Activated T-cell treated with anti-CD3 and anti-CD28 coated beads, Interleukin-2, amount 50 U/mL, for 72 hours (primary cell): Measurements from ENCODE around the gene SYN1. TPM values are rescaled to one million over a fixed set of nuclear protein-coding genes. Genes with fewer than 3 reads are reported as not detected.
"Not testable (repeated sequence)": the region's sequence is repeated elsewhere in the genome, so short reads cannot be mapped to it uniquely, and the experiment has no call there.

Experiments used
- ATAC-seq, 2 donors: fragments of 150-1000 bp; cut with Tn5 transposase; replicated peaks in 1 of 2; 2 replicates each; pipeline ENCODE4 v1.10.0; 2021; ENCODE audit warnings: moderate library complexity in 2 of 2, mild to moderate bottlenecking in 1 of 2
- DNase-seq, 2 donors: peaks; one replicate each; pipeline ENCODE4 v3.0.0; 2021 to 2022; ENCODE audit warnings: mixed read lengths in 1 of 2
- H3K27ac Mint-ChIP-seq: one replicate; pipeline ENCODE4 v1.8.0; 2022; ENCODE audit warnings: mild to moderate bottlenecking, moderate library complexity, mixed read lengths
- H3K27me3 Mint-ChIP-seq: one replicate; pipeline ENCODE4 v1.8.0; 2022; ENCODE audit warnings: low read depth, mixed read lengths
- H3K36me3 Mint-ChIP-seq, 2 donors: one replicate each; pipeline ENCODE4 v1.8.0; 2022; ENCODE audit warnings: mixed read lengths in 2 of 2, mild to moderate bottlenecking in 1 of 2; ENCODE audit not compliant: insufficient read depth in 2 of 2
- H3K4me1 Mint-ChIP-seq: one replicate; pipeline ENCODE4 v1.8.0; 2022; ENCODE audit warnings: low read depth, mixed read lengths
- H3K4me3 Mint-ChIP-seq, 2 donors: one replicate each; pipeline ENCODE4 v1.8.0; 2022; ENCODE audit warnings: mild to moderate bottlenecking in 2 of 2, mixed read lengths in 2 of 2, moderate library complexity in 2 of 2
- H3K9me3 Mint-ChIP-seq, 2 donors: one replicate each; pipeline ENCODE4 v1.8.0; 2022; ENCODE audit warnings: mixed read lengths in 2 of 2
- total RNA-seq, 2 donors: library from RNA; stranded (reverse); gene quantifications; one replicate each; pipeline ENCODE4 v1.2.3, GENCODE V29; 2022

Gene SYN1
- total RNA-seq: 1 to 10 TPM in 1 of 2 donors, under 1 TPM in 1; 0.67 to 2.0 TPM

- H3K9me3 Mint-ChIP-seq: no peaks in the 10 kb centered on the region
Measured at GRCh38 chrX:47619486-47620302, at the start of gene SYN1. TSS of gene SYN1 (minus strand) at chrX:47619857. CDS start at chrX:47619728, 129 bp downstream.

GRCh38 chrX:47665797-47666196 lies 46.1 kb upstream of the SYN1 start:
- not testable (repeated sequence) for ATAC-seq, H3K9me3 Mint-ChIP-seq, DNase-seq, H3K36me3 Mint-ChIP-seq, H3K27me3 Mint-ChIP-seq, H3K4me3 Mint-ChIP-seq, H3K27ac Mint-ChIP-seq
- H3K4me1 Mint-ChIP-seq: peaks cover 37% of the 10 kb centered on the region

More at GRCh38 chrX:47619486-47620302, at the start of gene SYN1:
- peak; percentile 75 to 79 for ATAC-seq
- peak; percentile 86 to 87 for DNase-seq
- Mint-ChIP-seq H3K4me3 (peak within 1 kb of the TSS; percentile 50 to 71), H3K4me1 (peaks cover 14% of the 10 kb centered on the region), H3K36me3 (no peaks in the 10 kb centered on the region), H3K27ac (no peak within 1 kb of the TSS), H3K27me3 (peaks cover 49% of the 10 kb centered on the region)

DNA sequence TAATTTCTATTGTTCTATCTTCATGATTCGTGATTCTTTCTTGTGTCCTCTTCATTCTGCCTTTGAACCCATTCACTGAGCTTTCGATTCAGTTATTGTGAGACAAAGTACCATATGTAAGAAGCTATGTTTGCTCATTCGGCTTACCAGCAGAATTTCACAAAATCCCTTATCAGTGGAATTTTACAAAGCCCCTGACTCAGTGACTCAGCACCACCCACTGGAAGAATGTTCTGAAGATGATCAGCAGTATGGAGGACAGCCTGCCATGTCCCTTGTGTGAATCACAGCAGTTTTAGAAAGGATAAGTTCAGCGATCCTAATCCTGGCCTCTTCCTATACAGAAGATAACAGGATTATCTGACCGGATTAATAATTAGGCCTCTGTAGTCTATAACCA lies 45.1 kb upstream of the SYN1 start:
- Mint-ChIP-seq H3K4me1 (peaks cover 46% of the 10 kb centered on the region), H3K27ac (peak overlapping the region; percentile 47), H3K36me3 (peaks cover 4 to 5% of the 10 kb centered on the region in 2 donors), H3K27me3 (peaks cover 6% of the 10 kb centered on the region), H3K9me3 (peaks cover 0 to 2% of the 10 kb centered on the region in 2 donors), H3K4me3 (peak overlapping the region in 1 of 2 donors; percentile 27)
- DNase-seq (no peak), ATAC-seq (no peak)

DNA sequence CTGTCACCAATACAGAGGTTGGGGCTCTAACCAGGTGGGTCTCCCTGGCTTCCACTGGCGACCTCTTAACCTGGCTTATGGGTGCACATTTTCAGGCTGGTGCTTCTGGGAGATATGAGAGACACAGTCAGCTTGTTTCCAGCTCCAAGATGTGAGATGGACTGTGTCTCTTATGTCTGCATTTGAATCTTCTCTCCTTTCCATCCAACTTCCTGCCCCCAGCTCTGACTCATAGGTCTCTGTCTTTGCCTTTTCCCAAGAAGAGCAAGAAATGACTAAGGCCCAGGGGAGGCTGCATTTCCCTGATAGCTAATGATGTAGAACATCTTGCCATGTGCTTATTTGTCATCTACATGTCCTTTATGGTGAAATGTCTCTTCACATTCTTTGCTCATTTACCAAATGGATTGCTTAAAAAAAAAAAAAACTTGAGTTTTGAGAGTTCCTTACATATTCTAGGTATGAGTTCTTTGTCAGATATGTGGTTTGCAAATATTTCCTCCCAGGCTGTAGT lies 42.5 kb upstream of the SYN1 start:
- Mint-ChIP-seq H3K9me3 (peaks cover 0 to 2% of the 10 kb centered on the region in 2 donors), H3K4me1 (peaks cover 54% of the 10 kb centered on the region), H3K4me3 (peak overlapping the region; percentile 47 to 66), H3K27me3 (peaks cover 6% of the 10 kb centered on the region), H3K36me3 (peaks cover 4 to 6% of the 10 kb centered on the region in 2 donors), H3K27ac (peak overlapping the region; percentile 82)
- peak; percentile 34 to 38 for ATAC-seq
- DNase-seq: peak; percentile 53 to 72

GRCh38 chrX:47661539-47661938 lies 41.9 kb upstream of the SYN1 start:
- H3K9me3 Mint-ChIP-seq: peaks cover 0 to 2% of the 10 kb centered on the region in 2 donors
- no peak overlapping the region for H3K27ac Mint-ChIP-seq
- no peak overlapping the region for H3K4me3 Mint-ChIP-seq
- peaks cover 6% of the 10 kb centered on the region for H3K27me3 Mint-ChIP-seq
- ATAC-seq: no peak
- H3K36me3 Mint-ChIP-seq: peaks cover 4 to 7% of the 10 kb centered on the region in 2 donors
- peaks cover 55% of the 10 kb centered on the region for H3K4me1 Mint-ChIP-seq
- no peak for DNase-seq

- DNase-seq: no peak
Measured at GRCh38 chrX:47659421-47659726, 39.7 kb upstream of the SYN1 start.

DNA sequence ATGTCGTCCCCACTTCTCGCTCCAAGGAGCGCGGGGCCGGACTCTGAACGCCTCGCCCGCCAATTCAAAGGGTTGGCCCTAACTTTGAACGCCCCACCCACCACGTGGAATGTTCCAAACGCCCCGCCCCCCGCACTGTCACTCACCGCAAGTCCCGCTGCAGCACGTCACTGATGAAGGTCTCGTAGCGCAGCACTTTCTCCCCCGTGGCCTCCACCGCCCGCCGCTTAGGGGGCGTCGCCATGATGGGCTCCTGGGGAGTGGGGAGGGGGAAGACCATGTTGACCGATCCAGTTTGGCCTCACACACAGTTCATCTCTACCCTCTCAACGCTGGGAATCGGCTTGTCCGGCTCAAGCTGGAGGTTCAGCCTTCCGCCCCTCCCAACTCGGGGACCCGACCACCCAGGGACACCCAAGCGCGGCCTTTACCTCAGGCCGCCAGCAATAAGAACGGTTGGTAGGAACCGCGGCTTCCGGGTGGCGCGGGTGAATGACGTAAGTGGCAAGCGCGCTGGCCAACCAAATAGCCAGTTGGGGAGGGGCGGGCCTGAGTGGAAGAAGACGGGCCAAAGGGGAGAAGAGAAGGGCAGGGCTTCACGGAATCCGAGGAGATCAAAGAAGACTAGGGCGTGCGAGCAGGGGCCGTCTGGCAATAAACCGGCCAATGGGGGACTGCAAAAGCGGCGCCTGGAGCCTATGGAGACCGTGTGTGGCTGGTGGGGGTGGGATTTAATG lies 39.2 kb upstream of the SYN1 start, which contains the start of gene UXT:
Gene UXT, minus strand, starts transcription at position 497 of the 737 bp plus-strand sequence. Its CDS starts 253 bp downstream, at position 244.
- Mint-ChIP-seq H3K36me3 (peaks cover 6 to 20% of the 10 kb centered on the region in 2 donors), H3K27me3 (peaks cover 5% of the 10 kb centered on the region), H3K9me3 (peaks cover 0 to 2% of the 10 kb centered on the region in 2 donors), H3K4me3 (peak within 1 kb of the TSS; percentile 87 to 94), H3K4me1 (peaks cover 58% of the 10 kb centered on the region), H3K27ac (peak within 1 kb of the TSS; percentile 98)
- ATAC-seq (peak; percentile 83 to 85), DNase-seq (peak; percentile 91 to 94)

More at GRCh38 chrX:47659421-47659726, 39.7 kb upstream of the SYN1 start:
- ATAC-seq: no peak
- Mint-ChIP-seq H3K9me3 (peaks cover 0 to 2% of the 10 kb centered on the region in 2 donors), H3K4me1 (peaks cover 61% of the 10 kb centered on the region), H3K4me3 (peak overlapping the region; percentile 87 to 94), H3K36me3 (peaks cover 6 to 20% of the 10 kb centered on the region in 2 donors), H3K27me3 (peaks cover 6% of the 10 kb centered on the region), H3K27ac (peak overlapping the region; percentile 98)

- Mint-ChIP-seq H3K9me3 (no peaks in the 10 kb centered on the region), H3K4me3 (peak overlapping the region; percentile 87 to 94), H3K27ac (peak overlapping the region; percentile 98), H3K36me3 (peaks cover 7 to 19% of the 10 kb centered on the region in 2 donors), H3K27me3 (no peaks in the 10 kb centered on the region), H3K4me1 (peaks cover 52% of the 10 kb centered on the region)
- DNase-seq (no peak), ATAC-seq (no peak)
Measured at GRCh38 chrX:47658301-47658683, 38.6 kb upstream of the SYN1 start.

GRCh38 chrX:47651043-47651905 lies 31.6 kb upstream of the SYN1 start:
- Mint-ChIP-seq H3K4me1 (peaks cover 32% of the 10 kb centered on the region), H3K27me3 (peaks cover 4% of the 10 kb centered on the region), H3K4me3 (peak overlapping the region; percentile 89 to 92), H3K36me3 (peaks cover 15 to 18% of the 10 kb centered on the region in 2 donors), H3K27ac (peak overlapping the region; percentile 95), H3K9me3 (no peaks in the 10 kb centered on the region)
- no peak for DNase-seq
- ATAC-seq: no peak

DNA sequence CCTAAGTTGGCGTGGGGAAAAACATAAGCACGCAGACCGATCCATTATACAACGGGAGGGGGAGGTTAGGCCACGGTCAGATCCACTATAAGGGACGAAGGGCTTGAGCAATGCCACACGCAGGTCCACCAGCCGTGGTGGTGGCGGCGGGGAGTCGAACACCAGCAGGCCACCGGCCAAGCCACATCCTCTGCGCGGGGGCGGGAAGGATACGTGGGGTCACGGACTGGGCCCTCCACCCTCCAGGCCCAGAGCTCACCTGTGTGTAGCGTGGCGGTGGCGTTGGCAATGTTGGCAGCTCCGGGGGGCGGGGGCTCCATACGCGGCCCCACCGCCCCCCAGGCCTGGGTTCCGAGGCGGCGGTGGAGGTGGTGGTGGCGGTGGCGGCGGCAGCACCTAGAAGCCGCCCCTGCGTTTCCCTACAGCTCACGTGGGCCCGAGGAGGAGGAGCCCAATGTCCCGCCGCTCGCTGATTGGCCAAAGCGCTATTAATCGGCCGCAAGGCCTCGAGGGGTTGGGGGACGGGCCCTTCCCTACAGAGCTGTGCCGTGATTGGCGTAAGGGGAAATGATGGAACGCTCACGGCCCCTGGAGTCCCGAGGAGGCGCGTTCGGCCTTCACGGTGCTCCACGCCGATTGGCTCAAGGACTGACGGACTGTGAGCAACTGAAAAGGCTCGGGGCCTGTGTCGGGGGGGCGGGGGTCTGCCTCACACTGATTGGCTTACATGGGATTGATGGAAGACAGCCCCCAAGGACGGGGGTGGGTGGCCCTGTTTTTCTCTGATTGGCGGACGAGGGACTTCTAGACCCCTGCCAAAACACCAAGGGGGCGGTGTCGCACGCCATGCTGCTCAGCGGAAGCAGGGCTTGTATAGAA lies 30.7 kb upstream of the SYN1 start, which contains the start of gene ELK1:
Gene ELK1, minus strand, starts transcription at position 400 of the 879 bp plus-strand sequence. CDS start 9,122 bp downstream, outside the sequence.
- ATAC-seq (peak; percentile 91 to 92), DNase-seq (peak; percentile 88 to 92)
- peak within 1 kb of the TSS; percentile 95 for H3K27ac Mint-ChIP-seq
- H3K4me3 Mint-ChIP-seq: peak within 1 kb of the TSS; percentile 89 to 92
- H3K9me3 Mint-ChIP-seq: no peaks in the 10 kb centered on the region
- H3K4me1 Mint-ChIP-seq: peaks cover 24% of the 10 kb centered on the region
- H3K27me3 Mint-ChIP-seq: peaks cover 4% of the 10 kb centered on the region
- peaks cover 11 to 14% of the 10 kb centered on the region in 2 donors for H3K36me3 Mint-ChIP-seq

DNA sequence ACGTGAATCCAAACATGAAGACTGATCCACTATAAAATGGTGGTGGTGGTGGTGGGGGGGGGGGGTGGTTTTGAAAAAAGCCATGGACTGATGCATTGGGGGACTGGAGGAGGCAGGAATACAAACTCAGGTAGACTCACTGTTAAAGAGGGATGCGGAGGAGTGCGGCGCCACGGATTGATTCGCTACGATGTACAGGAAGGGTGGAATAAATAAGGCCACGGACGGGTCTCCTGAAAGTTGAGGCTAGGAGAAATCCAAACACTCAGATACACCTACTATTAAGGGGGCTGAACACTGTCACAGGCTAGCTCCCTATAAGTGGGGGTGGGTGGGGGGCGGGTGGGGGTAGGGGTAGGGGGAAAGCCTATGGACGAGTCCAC lies 30.1 kb upstream of the SYN1 start:
- H3K27ac Mint-ChIP-seq: peak overlapping the region; percentile 86
- H3K4me1 Mint-ChIP-seq: peaks cover 27% of the 10 kb centered on the region
- peaks cover 4% of the 10 kb centered on the region for H3K27me3 Mint-ChIP-seq
- DNase-seq: no peak
- H3K4me3 Mint-ChIP-seq: peak overlapping the region; percentile 89 to 92
- peaks cover 11 to 14% of the 10 kb centered on the region in 2 donors for H3K36me3 Mint-ChIP-seq
- ATAC-seq: no peak
- H3K9me3 Mint-ChIP-seq: no peaks in the 10 kb centered on the region
